A673 (cell line): ENCODE measurements around the gene RPS6KA5. TPM values are rescaled to one million over a fixed set of nuclear protein-coding genes. Genes with fewer than 3 reads are reported as not detected.

ENCODE experiments used
- BruUV-seq: library from RNA; stranded (reverse); fragments of 400-500 nt; replicated peaks from 2 replicates; lab custom pipeline; 2021; lab: Mats Ljungman, UMichigan
- CTCF ChIA-PET: fragments of 300-600 bp; sonication (Branson Sonifier 250); formaldehyde crosslinking; loops from one replicate; lab custom pipeline; 2022; ENCODE audit warnings: antibody characterized with exemption; lab: Charles Lee
- POLR2A ChIA-PET: fragments of 300-600 bp; sonication (Branson Sonifier 250); formaldehyde crosslinking; loops from one replicate; lab custom pipeline; 2022; ENCODE audit warnings: antibody characterized with exemption; ENCODE audit not compliant: low non-redundant PET; lab: Charles Lee
- DNase-seq: peaks from one replicate; pipeline ENCODE4 v3.0.0-alpha.2; 2015; ENCODE audit warnings: low spot score
- H3K27ac ChIP-seq: fragments of 200-600 bp; sonication (generic); 2 replicates; pipeline ENCODE4 v1.5.1; 2016; ENCODE audit warnings: mixed run types, low read depth, mild to moderate bottlenecking, mixed read lengths, antibody characterized with exemption, low read length; ENCODE audit not compliant: poor library complexity, severe bottlenecking
- H3K27me3 ChIP-seq: fragments of 200-600 bp; sonication (generic); replicated peaks from 2 replicates; pipeline ENCODE4 v1.6.1; 2017; ENCODE audit warnings: mixed run types, low read depth, mild to moderate bottlenecking, mixed read lengths, antibody characterized with exemption, low read length; ENCODE audit not compliant: insufficient read depth, poor library complexity
- H3K36me3 ChIP-seq: fragments of 200-600 bp; sonication (generic); 2 replicates; pipeline ENCODE4 v1.6.1; 2016; ENCODE audit warnings: mixed run types, mild to moderate bottlenecking, mixed read lengths, antibody characterized with exemption, low read length; ENCODE audit not compliant: insufficient read depth, poor library complexity, severe bottlenecking
- H3K4me1 ChIP-seq: fragments of 200-600 bp; sonication (generic); 2 replicates; pipeline ENCODE4 v1.6.1; 2017; ENCODE audit warnings: mixed run types, mild to moderate bottlenecking, mixed read lengths, antibody characterized with exemption, low read length; ENCODE audit not compliant: insufficient read depth, poor library complexity, severe bottlenecking
- H3K4me3 ChIP-seq: fragments of 200-600 bp; sonication (generic); 2 replicates; pipeline ENCODE4 v1.5.1; 2016; ENCODE audit warnings: low read depth, mixed run types, mild to moderate bottlenecking, mixed read lengths, low read length; ENCODE audit not compliant: poor library complexity, severe bottlenecking
- H3K9me3 ChIP-seq: fragments of 200-600 bp; sonication (generic); 2 replicates; pipeline ENCODE4 v1.6.1; 2016; ENCODE audit warnings: mixed run types, low read depth, mild to moderate bottlenecking, mixed read lengths, antibody characterized with exemption, low read length; ENCODE audit not compliant: poor library complexity, severe bottlenecking
- CTCF ChIP-seq: fragments of 300-800, 200-600 bp; sonication (generic); conservative IDR thresholded peaks from 2 replicates; pipeline ENCODE4 v1.5.1; 2017; ENCODE audit warnings: low read depth, mild to moderate bottlenecking, antibody characterized with exemption, low read length, moderate library complexity, mixed read lengths
- EZH2 ChIP-seq: fragments of 200-600 bp; sonication (generic); IDR thresholded peaks from 2 replicates; pipeline ENCODE4 v1.6.1; 2017; ENCODE audit warnings: borderline replicate concordance, low read depth, mild to moderate bottlenecking, mixed read lengths, antibody characterized with exemption, low read length; ENCODE audit not compliant: poor library complexity, severe bottlenecking
- intact Hi-C: fragments of 100-400 bp; cut with micrococcal nuclease; formaldehyde crosslinking; loops from one replicate; pipeline ENCODE4 v1.10.0; 2022; ENCODE audit not compliant: unreplicated experiment
- total RNA-seq: library from RNA; stranded (reverse); gene quantifications from 2 replicates; pipeline ENCODE4 v1.2.3, GENCODE V29; 2021

RPS6KA5 gene
- total RNA-seq, 1 experiment from 2014 or later: 7.6 TPM

- ChIA-PET POLR2A (no interaction called here), CTCF (no interaction called here)
- intact Hi-C loops: no loop called here
- Histone ChIP-seq H3K36me3 (no peaks in the 10 kb centered on the region), H3K27ac (no peak overlapping the region), H3K9me3 (no peaks in the 10 kb centered on the region), H3K4me1 (no peaks in the 10 kb centered on the region), H3K27me3 (no peaks in the 10 kb centered on the region), H3K4me3 (no peak overlapping the region)
- BruUV-seq: no TSS peak
- TF ChIP-seq EZH2: no peak
- TF ChIP-seq CTCF: no peak
- DNase-seq: no peak
Observed at GRCh38 chr14:91018481-91018880, 42.0 kb downstream of the RPS6KA5 start.

GRCh38 chr14:91016800-91017410, 43.5 kb downstream of the RPS6KA5 start:
- DNase-seq: no peak
- Histone ChIP-seq H3K9me3 (no peaks in the 10 kb centered on the region), H3K27me3 (no peaks in the 10 kb centered on the region), H3K4me3 (no peak overlapping the region), H3K4me1 (no peaks in the 10 kb centered on the region), H3K27ac (no peak overlapping the region), H3K36me3 (no peaks in the 10 kb centered on the region)
- ChIA-PET CTCF (no interaction called here), POLR2A (no interaction called here)
- intact Hi-C loops: no loop called here
- no TSS peak for BruUV-seq
- no peak for TF ChIP-seq EZH2
- no peak for TF ChIP-seq CTCF

DNA sequence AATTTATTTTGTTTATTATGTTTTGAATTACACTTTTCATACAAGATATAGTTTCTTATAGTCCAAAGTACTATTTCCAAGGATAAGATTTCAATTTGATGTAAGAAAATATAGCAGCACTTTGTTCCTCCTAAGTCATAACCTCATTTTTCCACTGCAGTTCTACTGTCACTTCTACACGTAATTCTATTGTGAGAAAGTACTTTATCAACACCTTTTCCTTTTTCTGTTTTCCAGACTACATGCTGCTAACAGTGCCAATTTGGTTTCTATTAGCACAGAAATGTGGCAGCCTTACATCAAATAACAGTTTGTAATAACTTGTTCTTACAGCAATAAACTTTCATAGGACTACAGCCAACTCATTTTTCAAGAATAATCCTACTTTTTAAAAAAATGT, 45.0 kb downstream of the RPS6KA5 start:
- no peaks in the 10 kb centered on the region for H3K36me3 ChIP-seq
- ChIA-PET CTCF (no interaction called here), POLR2A (no interaction called here)
- H3K4me1 ChIP-seq: no peaks in the 10 kb centered on the region
- DNase-seq: no peak
- BruUV-seq: no TSS peak
- no peaks in the 10 kb centered on the region for H3K27me3 ChIP-seq
- intact Hi-C loops: no loop called here
- no peak overlapping the region for H3K27ac ChIP-seq
- TF ChIP-seq EZH2 (no peak), CTCF (no peak)
- no peak overlapping the region for H3K4me3 ChIP-seq
- H3K9me3 ChIP-seq: no peaks in the 10 kb centered on the region
